Gastroesophageal sphincter (tissue), 4 donors: ENCODE results near the gene FRMD5. TPM values are rescaled to one million over a fixed set of nuclear protein-coding genes. Genes with fewer than 3 reads are reported as not detected.

Experiments
- ATAC-seq: fragments of 150-250 bp; one replicate; pipeline ENCODE4 v1.9.1; 2016; ENCODE audit warnings: mild to moderate bottlenecking, moderate library complexity
- H3K27ac ChIP-seq, 4 donors: fragments of 200-600 bp; sonication (generic) in 3 of 4; 1 replicate in 3 of 4; 2 replicates in 1 of 4; pipeline ENCODE4 v1.5.1; 2016 to 2019
- H3K27me3 ChIP-seq: fragments of 200-600 bp; sonication (generic); one replicate; pipeline ENCODE4 v1.5.1; 2019
- H3K36me3 ChIP-seq, 2 donors: fragments of 200-600 bp; sonication (generic); one replicate each; pipeline ENCODE4 v1.5.1; 2019; ENCODE audit warnings: control low read depth in 1 of 2
- H3K4me1 ChIP-seq, 3 donors: fragments of 200-600 bp; sonication (generic); 1 replicate in 2 of 3; 2 replicates in 1 of 3; pipeline ENCODE4 v1.5.1; 2016 to 2019; ENCODE audit warnings: control low read depth in 2 of 3
- H3K4me3 ChIP-seq, 2 donors: fragments of 200-600 bp; sonication (generic); one replicate each; pipeline ENCODE4 v1.5.1; 2019; ENCODE audit warnings: mild to moderate bottlenecking in 1 of 2, moderate library complexity in 1 of 2
- H3K9me3 ChIP-seq, 3 donors: fragments of 200-600 bp; sonication (generic); one replicate each; pipeline ENCODE4 v1.5.1; 2017 to 2019; ENCODE audit warnings: control low read depth in 2 of 3
- EP300 ChIP-seq: sonication (generic); formaldehyde crosslinking; IDR thresholded peaks from one replicate; pipeline ENCODE4 v1.6.1; 2017; ENCODE audit warnings: antibody characterized with exemption, mild to moderate bottlenecking
- POLR2A ChIP-seq, 2 donors: fragments of 450-650 bp; IDR thresholded peaks; one replicate each; pipeline ENCODE4 v1.6.1; 2017; ENCODE audit warnings: antibody characterized with exemption in 2 of 2, mild to moderate bottlenecking in 2 of 2, moderate library complexity in 1 of 2
- POLR2AphosphoS5 ChIP-seq: sonication (generic); formaldehyde crosslinking; IDR thresholded peaks from one replicate; pipeline ENCODE4 v1.6.1; 2017; ENCODE audit warnings: antibody characterized with exemption
- WGBS, 2 donors: methylation state at CpG; one replicate each; pipeline ENCODE4 v1.1.5; 2018; ENCODE audit warnings: low coverage in 1 of 2; 5-methylcytosine and 5-hydroxymethylcytosine counted together
- total RNA-seq, 4 donors: library from RNA; depleted of rRNA; stranded (reverse); fragments of >200 nt; gene quantifications; one replicate each; pipeline ENCODE4 v1.1.0, GENCODE V29; 2016
- TF ChIP-seq, protein P1 (sequence below), 4 experiments: fragments of 200-600 bp in 2 of 4; fragments of 450-650 bp in 2 of 4; sonication (generic) in 1 of 4; IDR thresholded peaks; one replicate each; pipeline ENCODE4 v1.5.1; 2017 to 2019; ENCODE audit warnings: antibody characterized with exemption in 4 of 4, mild to moderate bottlenecking in 2 of 4, moderate library complexity in 2 of 4

The FRMD5 gene
- total RNA-seq, 4 donors from 2014 or later, result 0.47 to 1.2 (median 0.90) TPM

GRCh38 chr15:43958861-43959330 lies 236.2 kb downstream of the FRMD5 start:
- ATAC-seq, result no peak
- Histone ChIP-seq H3K4me1 (peaks cover 0 to 14% (median 0%) of the 10 kb centered on the region in 3 donors), H3K9me3 (no peaks in the 10 kb centered on the region), H3K36me3 (no peaks in the 10 kb centered on the region), H3K27ac (no peak overlapping the region), H3K27me3 (no peaks in the 10 kb centered on the region), H3K4me3 (no peak overlapping the region)
- 0 to 13% methylated on average over 2 of the region's 2 CpGs for WGBS, 2 donors
- TF ChIP-seq POLR2AphosphoS5, result peak; percentile 34
- TF ChIP-seq, protein P1, sequence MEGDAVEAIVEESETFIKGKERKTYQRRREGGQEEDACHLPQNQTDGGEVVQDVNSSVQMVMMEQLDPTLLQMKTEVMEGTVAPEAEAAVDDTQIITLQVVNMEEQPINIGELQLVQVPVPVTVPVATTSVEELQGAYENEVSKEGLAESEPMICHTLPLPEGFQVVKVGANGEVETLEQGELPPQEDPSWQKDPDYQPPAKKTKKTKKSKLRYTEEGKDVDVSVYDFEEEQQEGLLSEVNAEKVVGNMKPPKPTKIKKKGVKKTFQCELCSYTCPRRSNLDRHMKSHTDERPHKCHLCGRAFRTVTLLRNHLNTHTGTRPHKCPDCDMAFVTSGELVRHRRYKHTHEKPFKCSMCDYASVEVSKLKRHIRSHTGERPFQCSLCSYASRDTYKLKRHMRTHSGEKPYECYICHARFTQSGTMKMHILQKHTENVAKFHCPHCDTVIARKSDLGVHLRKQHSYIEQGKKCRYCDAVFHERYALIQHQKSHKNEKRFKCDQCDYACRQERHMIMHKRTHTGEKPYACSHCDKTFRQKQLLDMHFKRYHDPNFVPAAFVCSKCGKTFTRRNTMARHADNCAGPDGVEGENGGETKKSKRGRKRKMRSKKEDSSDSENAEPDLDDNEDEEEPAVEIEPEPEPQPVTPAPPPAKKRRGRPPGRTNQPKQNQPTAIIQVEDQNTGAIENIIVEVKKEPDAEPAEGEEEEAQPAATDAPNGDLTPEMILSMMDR (IDR thresholded peaks at IDR 0.05), result no peak

DNA sequence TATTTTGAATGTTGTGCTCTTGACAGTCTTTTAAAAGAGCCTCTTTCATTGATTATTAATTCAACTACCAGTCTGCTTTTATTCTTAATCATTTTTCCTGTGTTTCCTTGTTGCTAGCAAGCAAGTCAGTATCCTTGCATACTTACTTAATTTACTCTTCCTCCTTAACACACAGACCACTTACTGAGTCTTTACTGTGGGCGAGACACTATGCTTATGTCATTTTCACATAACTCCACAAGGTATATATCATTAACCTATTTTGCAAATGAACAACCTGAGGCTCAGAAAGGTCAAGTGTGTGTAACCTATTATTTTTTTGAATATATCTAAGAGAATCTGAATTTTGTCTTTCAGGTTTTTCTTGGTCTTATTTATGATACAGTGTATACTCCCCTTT lies 237.3 kb downstream of the FRMD5 start:
- Histone ChIP-seq H3K27ac (no peak overlapping the region), H3K9me3 (no peaks in the 10 kb centered on the region), H3K4me3 (no peak overlapping the region), H3K36me3 (no peaks in the 10 kb centered on the region), H3K27me3 (no peaks in the 10 kb centered on the region), H3K4me1 (peaks cover 0 to 14% (median 0%) of the 10 kb centered on the region in 3 donors)
- no peak for ATAC-seq
- WGBS, 2 donors, result 83% methylated on average over 1 of the region's 1 CpG
- TF ChIP-seq, protein P1 (IDR thresholded peaks at IDR 0.05), result no peak
- TF ChIP-seq EP300, result no peak
- TF ChIP-seq POLR2A (IDR thresholded peaks at IDR 0.05), result no peak
- TF ChIP-seq POLR2AphosphoS5, result no peak

DNA sequence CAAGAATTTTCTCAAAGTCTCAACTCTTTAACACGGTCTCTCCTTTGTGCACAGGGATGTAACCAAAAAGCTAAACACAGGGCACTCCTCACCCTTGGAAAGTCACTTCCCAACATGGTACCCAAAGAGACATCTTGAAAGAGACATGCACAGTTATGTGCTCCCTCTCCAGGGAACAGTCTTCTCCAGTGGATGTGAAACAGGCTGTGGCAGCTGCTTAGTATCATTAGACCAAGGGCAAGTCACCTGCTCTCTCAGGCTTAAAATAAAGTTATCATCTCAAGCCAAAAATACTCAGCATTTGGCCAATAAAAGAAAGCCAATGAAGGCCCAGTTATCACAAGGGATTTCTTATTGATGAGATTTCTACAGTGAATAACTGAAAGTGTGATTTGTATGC lies 239.9 kb downstream of the FRMD5 start:
- TF ChIP-seq, protein P1 (IDR thresholded peaks at IDR 0.05), result no peak
- no peak for TF ChIP-seq POLR2AphosphoS5
- no peak for TF ChIP-seq EP300
- no peak for TF ChIP-seq POLR2A (IDR thresholded peaks at IDR 0.05)
- no peak overlapping the region for H3K4me3 ChIP-seq
- no peaks in the 10 kb centered on the region for H3K27me3 ChIP-seq
- H3K4me1 ChIP-seq, result peaks cover 0 to 14% (median 0%) of the 10 kb centered on the region in 3 donors
- no peak overlapping the region for H3K27ac ChIP-seq
- WGBS, 2 donors, result 83 to 100% methylated on average over 1 of the region's 1 CpG
- no peak for ATAC-seq
- no peaks in the 10 kb centered on the region for H3K36me3 ChIP-seq
- no peaks in the 10 kb centered on the region for H3K9me3 ChIP-seq

GRCh38 chr15:43954181-43954621 lies 240.9 kb downstream of the FRMD5 start:
- WGBS, 2 donors, result 72 to 76% methylated on average over 4 of the region's 4 CpGs
- H3K9me3 ChIP-seq, result no peaks in the 10 kb centered on the region
- no peak overlapping the region for H3K27ac ChIP-seq
- H3K4me3 ChIP-seq, result no peak overlapping the region
- H3K4me1 ChIP-seq, result peaks cover 0 to 10% (median 0%) of the 10 kb centered on the region in 3 donors
- no peaks in the 10 kb centered on the region for H3K27me3 ChIP-seq
- no peak for ATAC-seq
- TF ChIP-seq EP300 (no peak), POLR2AphosphoS5 (no peak), POLR2A (IDR thresholded peaks at IDR 0.05) (no peak)
- TF ChIP-seq, protein P1 (IDR thresholded peaks at IDR 0.05), result no peak
- no peaks in the 10 kb centered on the region for H3K36me3 ChIP-seq

GRCh38 chr15:43953402-43953801 lies 241.7 kb downstream of the FRMD5 start:
- Histone ChIP-seq H3K4me3 (no peak overlapping the region), H3K27ac (no peak overlapping the region), H3K4me1 (peaks cover 0 to 3% (median 0%) of the 10 kb centered on the region in 3 donors), H3K36me3 (no peaks in the 10 kb centered on the region), H3K9me3 (no peaks in the 10 kb centered on the region), H3K27me3 (no peaks in the 10 kb centered on the region)
- 93 to 100% methylated on average over 1 of the region's 1 CpG for WGBS, 2 donors
- no peak for ATAC-seq
- no peak for TF ChIP-seq POLR2A (IDR thresholded peaks at IDR 0.05)
- no peak for TF ChIP-seq EP300
- TF ChIP-seq, protein P1 (IDR thresholded peaks at IDR 0.05), result no peak
- no peak for TF ChIP-seq POLR2AphosphoS5
